Fibroblast of mammary gland (primary cell): ENCODE results near the gene FLNC.

ENCODE experiments used
- DNase-seq: peaks from one replicate; pipeline ENCODE4 v3.0.0-alpha.2; 2010; ENCODE audit warnings: low read depth
- H3K4me3 ChIP-seq: 2 replicates; pipeline ENCODE4 v1.5.1; 2011; ENCODE audit warnings: low read depth, mild to moderate bottlenecking, low read length, moderate library complexity; ENCODE audit not compliant: control insufficient read depth
- CTCF ChIP-seq: conservative IDR thresholded peaks from 2 replicates; pipeline ENCODE4 v1.5.1; 2011; ENCODE audit warnings: low read depth, low read length, inconsistent platforms; ENCODE audit not compliant: control insufficient read depth, insufficient read depth

FLNC gene

GRCh38 chr7:128882134-128882533, 51.9 kb downstream of the FLNC start:
- H3K4me3 ChIP-seq: no peak overlapping the region
- TF ChIP-seq CTCF: no peak
- DNase-seq: no peak

- no peak overlapping the region for H3K4me3 ChIP-seq
- peak; percentile 65 for DNase-seq
- peak; percentile 82 for TF ChIP-seq CTCF
These were observed 53.6 kb downstream of the FLNC start for GRCh38 chr7:128883622-128884448.

- no peak overlapping the region for H3K4me3 ChIP-seq
- TF ChIP-seq CTCF: no peak
- no peak for DNase-seq
These were observed 54.6 kb downstream of the FLNC start for GRCh38 chr7:128884561-128885369.

- TF ChIP-seq CTCF: no peak
- DNase-seq: no peak
These were observed 55.4 kb downstream of the FLNC start for GRCh38 chr7:128885370-128886187.

GRCh38 chr7:128886391-128887168, 56.4 kb downstream of the FLNC start:
- H3K4me3 ChIP-seq: no peak overlapping the region
- DNase-seq: no peak
- no peak for TF ChIP-seq CTCF

More at GRCh38 chr7:128885370-128886187, 55.4 kb downstream of the FLNC start:
- H3K4me3 ChIP-seq: no peak overlapping the region
